ENCODE results near the gene C19orf47. TPM values are rescaled to one million over a fixed set of nuclear protein-coding genes. Genes with fewer than 3 reads are reported as not detected.

C19orf47 gene
- polyA plus RNA-seq, 1 experiment, result 15.9 TPM

- ChIA-PET POLR2A (no interaction called here), CTCF (interaction anchor here (1.2 kb wide), 1 partner anchor 21 kb away, joined by 3 read pairs; no protein-coding TSS in a partner anchor)
- H3K9me3 ChIP-seq (ENCODE audit: control insufficient read depth, insufficient read depth, low read length), result no peaks in the 10 kb centered on the region
- no peaks in the 10 kb centered on the region for H3K27me3 ChIP-seq (ENCODE audit: control insufficient read depth, insufficient read depth, low read length)
- H3K4me3 ChIP-seq (ENCODE audit: low read depth, low read length), result no peak overlapping the region
- no peak for TF ChIP-seq CTCF (IDR thresholded peaks at IDR 0.05; ENCODE audit: low read depth, low read length)
- DNase-seq (ENCODE audit: low read depth, low spot score), result no peak
- H3K27ac ChIP-seq (ENCODE audit: low read depth, low read length), result no peak overlapping the region
These were observed 22.0 kb downstream of the C19orf47 start for GRCh38 chr19:40326201-40326600.

GRCh38 chr19:40323705-40324104, 24.5 kb downstream of the C19orf47 start:
- no peak overlapping the region for H3K27ac ChIP-seq (ENCODE audit: low read depth, low read length)
- TF ChIP-seq CTCF (IDR thresholded peaks at IDR 0.05; ENCODE audit: low read depth, low read length), result no peak
- H3K4me3 ChIP-seq (ENCODE audit: low read depth, low read length), result no peak overlapping the region
- CTCF ChIA-PET, result no interaction called here
- H3K9me3 ChIP-seq (ENCODE audit: control insufficient read depth, insufficient read depth, low read length), result no peaks in the 10 kb centered on the region
- no peaks in the 10 kb centered on the region for H3K27me3 ChIP-seq (ENCODE audit: control insufficient read depth, insufficient read depth, low read length)
- no peak for DNase-seq (ENCODE audit: low read depth, low spot score)
- POLR2A ChIA-PET, result no interaction called here

GRCh38 chr19:40322951-40323615, 25.1 kb downstream of the C19orf47 start:
- H3K27me3 ChIP-seq (ENCODE audit: control insufficient read depth, insufficient read depth, low read length), result no peaks in the 10 kb centered on the region
- POLR2A ChIA-PET, result no interaction called here
- no peak for TF ChIP-seq CTCF (IDR thresholded peaks at IDR 0.05; ENCODE audit: low read depth, low read length)
- no peaks in the 10 kb centered on the region for H3K9me3 ChIP-seq (ENCODE audit: control insufficient read depth, insufficient read depth, low read length)
- no peak overlapping the region for H3K4me3 ChIP-seq (ENCODE audit: low read depth, low read length)
- CTCF ChIA-PET, result interaction anchor here (0.6 kb wide), 1 partner anchor 226 kb away, joined by 9 read pairs; no protein-coding TSS in a partner anchor
- DNase-seq (ENCODE audit: low read depth, low spot score), result no peak
- H3K27ac ChIP-seq (ENCODE audit: low read depth, low read length), result no peak overlapping the region

GRCh38 chr19:40322271-40322610, 26.0 kb downstream of the C19orf47 start:
- ChIA-PET POLR2A (no interaction called here), CTCF (interaction anchor here (1.4 kb wide), 1 partner anchor 17 kb away, joined by 4 read pairs; no protein-coding TSS in a partner anchor)
- no peak for TF ChIP-seq CTCF (IDR thresholded peaks at IDR 0.05; ENCODE audit: low read depth, low read length)
- no peaks in the 10 kb centered on the region for H3K27me3 ChIP-seq (ENCODE audit: control insufficient read depth, insufficient read depth, low read length)
- no peak for DNase-seq (ENCODE audit: low read depth, low spot score)
- no peak overlapping the region for H3K27ac ChIP-seq (ENCODE audit: low read depth, low read length)
- no peak overlapping the region for H3K4me3 ChIP-seq (ENCODE audit: low read depth, low read length)
- no peaks in the 10 kb centered on the region for H3K9me3 ChIP-seq (ENCODE audit: control insufficient read depth, insufficient read depth, low read length)

GRCh38 chr19:40321566-40322270, 26.5 kb downstream of the C19orf47 start:
- Histone ChIP-seq H3K27me3 (ENCODE audit: control insufficient read depth, insufficient read depth, low read length) (no peaks in the 10 kb centered on the region), H3K9me3 (ENCODE audit: control insufficient read depth, insufficient read depth, low read length) (no peaks in the 10 kb centered on the region), H3K27ac (ENCODE audit: low read depth, low read length) (no peak overlapping the region), H3K4me3 (ENCODE audit: low read depth, low read length) (no peak overlapping the region)
- DNase-seq (ENCODE audit: low read depth, low spot score), result no peak
- POLR2A ChIA-PET, result no interaction called here
- CTCF ChIA-PET, result interaction anchor here (1.4 kb wide), 1 partner anchor 16 kb away, joined by 4 read pairs; no protein-coding TSS in a partner anchor
- no peak for TF ChIP-seq CTCF (IDR thresholded peaks at IDR 0.05; ENCODE audit: low read depth, low read length)

All from AG04450 (cell line).